ENCODE data around the gene SPHK1. TPM values are rescaled to one million over a fixed set of nuclear protein-coding genes. Genes with fewer than 3 reads are reported as not detected.
"Not testable (repeated sequence)": the region's sequence is repeated elsewhere in the genome, so short reads cannot be mapped to it uniquely, and the experiment has no call there.

Gene SPHK1
- total RNA-seq, 1 donor from 2014 or later = 8.5 TPM

DNA sequence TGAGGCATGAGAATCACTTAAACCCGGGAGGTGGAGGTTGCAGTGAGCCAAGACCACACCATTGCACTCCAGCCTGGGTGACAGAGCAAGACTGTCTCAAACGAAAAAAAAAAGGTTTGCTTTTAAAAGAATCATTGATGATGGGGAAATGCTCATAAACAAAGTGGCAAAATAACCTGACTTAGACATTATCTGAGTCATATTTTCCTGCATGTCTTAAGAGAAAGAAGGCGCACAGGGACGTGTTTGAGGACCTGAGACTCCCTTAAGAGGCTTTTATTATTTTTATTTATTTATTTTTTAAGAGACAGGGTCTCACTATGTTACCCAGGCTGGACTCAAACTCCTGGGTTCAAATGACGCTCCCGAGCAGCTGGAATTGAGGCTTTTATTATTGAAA lies 25.0 kb upstream of the SPHK1 start:
- Histone ChIP-seq H3K36me3 (no peaks in the 10 kb centered on the region), H3K4me3 (no peak overlapping the region), H3K27ac (no peak overlapping the region), H3K4me1 (peaks cover 5% of the 10 kb centered on the region), H3K27me3 (no peaks in the 10 kb centered on the region), H3K9me3 (no peaks in the 10 kb centered on the region)
- ATAC-seq = no peak
- DNase-seq = no peak
- intact Hi-C loops (cut with DNase I) = no loop called here
- TF ChIP-seq, protein P1, sequence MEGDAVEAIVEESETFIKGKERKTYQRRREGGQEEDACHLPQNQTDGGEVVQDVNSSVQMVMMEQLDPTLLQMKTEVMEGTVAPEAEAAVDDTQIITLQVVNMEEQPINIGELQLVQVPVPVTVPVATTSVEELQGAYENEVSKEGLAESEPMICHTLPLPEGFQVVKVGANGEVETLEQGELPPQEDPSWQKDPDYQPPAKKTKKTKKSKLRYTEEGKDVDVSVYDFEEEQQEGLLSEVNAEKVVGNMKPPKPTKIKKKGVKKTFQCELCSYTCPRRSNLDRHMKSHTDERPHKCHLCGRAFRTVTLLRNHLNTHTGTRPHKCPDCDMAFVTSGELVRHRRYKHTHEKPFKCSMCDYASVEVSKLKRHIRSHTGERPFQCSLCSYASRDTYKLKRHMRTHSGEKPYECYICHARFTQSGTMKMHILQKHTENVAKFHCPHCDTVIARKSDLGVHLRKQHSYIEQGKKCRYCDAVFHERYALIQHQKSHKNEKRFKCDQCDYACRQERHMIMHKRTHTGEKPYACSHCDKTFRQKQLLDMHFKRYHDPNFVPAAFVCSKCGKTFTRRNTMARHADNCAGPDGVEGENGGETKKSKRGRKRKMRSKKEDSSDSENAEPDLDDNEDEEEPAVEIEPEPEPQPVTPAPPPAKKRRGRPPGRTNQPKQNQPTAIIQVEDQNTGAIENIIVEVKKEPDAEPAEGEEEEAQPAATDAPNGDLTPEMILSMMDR (IDR thresholded peaks at IDR 0.05) = no peak

DNA sequence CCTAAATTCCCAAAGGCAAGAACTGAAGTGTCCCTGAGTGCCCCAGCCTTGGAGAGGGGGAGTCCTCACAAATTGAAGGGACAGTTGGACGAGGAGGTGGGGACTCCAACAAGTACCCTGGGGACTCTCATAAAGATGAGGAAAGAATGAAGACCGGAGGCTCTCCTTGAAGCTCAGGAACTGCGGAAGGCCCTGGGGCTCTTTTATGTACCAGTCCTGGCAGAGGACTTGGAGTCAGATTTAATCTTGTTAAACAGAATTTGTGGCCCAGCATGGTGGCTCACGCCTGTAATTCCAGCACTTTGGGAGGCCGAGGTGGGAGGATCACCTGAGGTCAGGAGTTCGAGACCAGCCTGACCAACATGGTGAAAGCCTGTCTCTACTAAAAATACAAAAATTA lies 24.6 kb upstream of the SPHK1 start:
- H3K27me3 ChIP-seq; H3K27ac ChIP-seq; DNase-seq; H3K9me3 ChIP-seq; intact Hi-C loops (cut with DNase I); H3K4me1 ChIP-seq; ATAC-seq; H3K36me3 ChIP-seq; H3K4me3 ChIP-seq: not testable (repeated sequence)

DNA sequence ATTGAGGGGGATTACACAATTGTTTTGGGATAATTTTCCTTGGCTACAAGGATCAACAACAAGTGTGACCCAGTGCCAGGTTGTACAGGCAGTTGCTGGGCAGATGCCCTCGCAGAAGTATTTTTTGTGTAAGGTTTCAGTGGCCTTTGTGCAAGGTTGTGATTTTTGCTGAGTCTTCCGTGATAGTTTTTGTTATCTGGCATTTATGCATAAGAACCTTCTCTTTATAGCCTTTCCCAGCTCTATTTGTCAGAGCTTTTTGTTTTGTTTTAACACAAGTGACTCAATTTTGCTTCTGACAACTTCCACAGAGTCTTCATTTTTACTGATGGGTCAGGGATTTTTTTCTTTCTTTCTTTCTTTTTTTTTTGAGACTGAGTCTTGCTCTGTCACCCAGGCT lies 23.9 kb upstream of the SPHK1 start:
- ATAC-seq (no peak), DNase-seq (no peak)
- TF ChIP-seq, protein P1 (IDR thresholded peaks at IDR 0.05) = no peak
- no peaks in the 10 kb centered on the region for H3K9me3 ChIP-seq
- no peak overlapping the region for H3K27ac ChIP-seq
- no peaks in the 10 kb centered on the region for H3K4me1 ChIP-seq
- no peaks in the 10 kb centered on the region for H3K27me3 ChIP-seq
- H3K4me3 ChIP-seq = no peak overlapping the region
- H3K36me3 ChIP-seq = no peaks in the 10 kb centered on the region
- intact Hi-C loops (cut with DNase I) = no loop called here

DNA sequence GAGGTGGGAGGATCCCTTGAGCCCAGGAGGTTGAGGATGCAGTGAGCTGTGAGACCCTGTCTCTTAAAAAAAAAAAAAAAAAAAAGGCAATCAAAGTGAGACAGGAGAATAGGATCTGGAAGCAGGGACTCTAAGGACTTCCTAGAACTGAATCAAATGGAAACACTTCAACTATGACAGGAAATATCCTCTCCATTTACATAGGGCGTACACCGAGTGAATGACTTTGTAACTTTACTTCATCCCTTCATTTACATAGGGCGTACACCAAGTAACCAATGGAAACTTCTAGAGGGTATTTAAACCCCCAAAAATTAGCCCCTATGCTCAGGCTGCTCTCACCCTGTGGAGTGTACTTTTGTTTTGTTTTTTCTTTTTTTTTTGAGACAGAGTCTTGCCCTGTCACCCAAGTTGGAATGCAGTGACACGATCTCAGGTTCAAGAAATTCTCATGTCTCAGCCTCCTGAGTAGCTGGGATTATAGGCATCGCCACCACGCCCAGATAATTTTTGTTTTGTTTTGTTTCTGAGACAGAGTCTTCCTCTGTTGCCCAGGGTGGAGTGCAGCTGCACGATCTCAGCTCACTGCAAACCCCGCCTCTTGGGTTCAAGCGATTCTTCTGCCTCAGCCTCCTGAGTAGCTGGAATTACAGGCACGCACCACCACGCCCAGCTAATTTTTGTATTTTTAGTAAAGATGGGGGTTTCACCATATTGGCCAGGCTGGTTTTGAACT lies 21.1 kb upstream of the SPHK1 start:
- no peaks in the 10 kb centered on the region for H3K27me3 ChIP-seq
- intact Hi-C loops (cut with DNase I) = no loop called here
- ATAC-seq = no peak
- no peak overlapping the region for H3K4me3 ChIP-seq
- DNase-seq = no peak
- H3K36me3 ChIP-seq = no peaks in the 10 kb centered on the region
- H3K4me1 ChIP-seq = no peaks in the 10 kb centered on the region
- H3K9me3 ChIP-seq = no peaks in the 10 kb centered on the region
- TF ChIP-seq, protein P1 (IDR thresholded peaks at IDR 0.05) = no peak
- H3K27ac ChIP-seq = no peak overlapping the region

DNA sequence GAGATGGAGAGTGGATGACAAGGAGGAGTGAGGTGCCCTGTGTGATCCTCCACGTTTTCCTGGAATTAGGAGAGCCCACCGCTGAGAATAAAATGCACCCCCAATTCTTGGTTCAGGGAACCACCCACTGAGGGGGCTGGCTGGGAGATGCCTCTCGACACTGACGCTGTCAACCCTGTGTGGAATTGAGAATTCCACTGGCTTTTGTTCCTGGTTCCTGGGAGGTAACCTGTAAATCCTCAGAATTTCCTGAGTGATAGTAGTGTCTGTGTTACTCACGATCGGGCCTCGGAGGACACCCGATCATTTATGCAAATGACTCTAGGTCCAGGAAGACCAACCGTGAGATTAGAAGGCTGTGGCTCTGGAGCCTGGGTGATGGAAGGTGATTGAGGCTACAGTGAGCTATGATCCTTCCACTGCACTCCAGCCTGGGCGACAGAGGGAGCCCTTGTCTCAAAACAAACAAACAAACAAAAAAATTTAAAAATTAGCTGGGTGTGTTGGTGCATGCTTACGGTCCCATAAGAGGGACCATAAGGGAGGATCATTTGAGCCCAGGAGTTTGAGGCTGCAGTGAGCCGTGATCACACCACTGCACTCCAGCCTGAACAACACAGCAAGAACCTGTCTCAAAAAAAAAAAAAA lies 19.0 kb upstream of the SPHK1 start:
- Histone ChIP-seq H3K4me1 (no peaks in the 10 kb centered on the region), H3K9me3 (no peaks in the 10 kb centered on the region), H3K36me3 (no peaks in the 10 kb centered on the region), H3K27me3 (no peaks in the 10 kb centered on the region), H3K27ac (no peak overlapping the region), H3K4me3 (no peak overlapping the region)
- DNase-seq (no peak), ATAC-seq (no peak)
- intact Hi-C loops (cut with DNase I) = no loop called here
- TF ChIP-seq, protein P1 (IDR thresholded peaks at IDR 0.05) = peak; percentile 22

DNA sequence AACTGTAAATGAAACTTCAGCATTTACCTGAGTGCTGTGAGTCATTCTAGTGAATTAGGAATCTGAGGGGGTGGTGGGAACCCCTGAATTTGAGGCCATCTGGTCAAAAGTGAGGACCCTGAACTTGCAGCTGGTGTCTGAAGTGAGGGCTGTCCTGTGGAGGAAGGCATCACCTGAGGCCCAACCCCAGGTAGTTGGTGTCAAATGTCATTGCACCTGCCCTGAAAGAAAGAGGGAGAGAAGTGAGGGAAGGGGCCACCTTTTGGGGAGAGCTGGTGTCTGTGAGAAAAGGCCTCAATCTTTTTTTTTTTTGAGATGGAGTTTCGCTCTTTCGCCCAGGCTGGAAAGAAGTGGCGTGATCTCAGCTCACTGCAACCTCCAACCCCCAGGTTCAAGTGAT lies 18.2 kb upstream of the SPHK1 start:
- H3K9me3 ChIP-seq = no peaks in the 10 kb centered on the region
- no peaks in the 10 kb centered on the region for H3K36me3 ChIP-seq
- DNase-seq = no peak
- no peak for ATAC-seq
- H3K27me3 ChIP-seq = no peaks in the 10 kb centered on the region
- TF ChIP-seq, protein P1 (IDR thresholded peaks at IDR 0.05) = no peak
- H3K4me1 ChIP-seq = peaks cover 5% of the 10 kb centered on the region
- H3K4me3 ChIP-seq = no peak overlapping the region
- H3K27ac ChIP-seq = no peak overlapping the region
- intact Hi-C loops (cut with DNase I) = no loop called here
